Mesenchymal stem cell (in vitro differentiated cells and primary cell): ENCODE measurements around the gene GAS7.
A peak's percentile ranks its signal among the peaks of the same experiment; 100 is the strongest.

Source experiments
- DNase-seq: peaks from one replicate; pipeline ENCODE4 v3.0.0-alpha.2; 2013
- H2AFZ ChIP-seq: one replicate; pipeline ENCODE4 v1.6.1; 2013; ENCODE audit warnings: low read depth, mild to moderate bottlenecking, control low read depth, inconsistent platforms, low read length, moderate library complexity
- H2AK5ac ChIP-seq: 2 replicates; pipeline ENCODE4 v1.6.1; 2013; ENCODE audit warnings: low read length, moderate library complexity, mild to moderate bottlenecking, inconsistent platforms; ENCODE audit not compliant: severe bottlenecking
- H2BK120ac ChIP-seq: one replicate; pipeline ENCODE4 v1.6.1; 2013; ENCODE audit warnings: low read depth, mild to moderate bottlenecking, inconsistent platforms, low read length, moderate library complexity
- H2BK12ac ChIP-seq, 2 experiments: one replicate each; pipeline ENCODE4 v1.6.1; 2013; ENCODE audit warnings: inconsistent platforms in 2 of 2, low read length in 2 of 2, mild to moderate bottlenecking in 2 of 2, moderate library complexity in 2 of 2, control low read depth in 1 of 2
- H2BK15ac ChIP-seq: one replicate; pipeline ENCODE4 v1.6.1; 2013; ENCODE audit warnings: mild to moderate bottlenecking, low read depth, inconsistent platforms; ENCODE audit not compliant: poor library complexity, severe bottlenecking
- H2BK5ac ChIP-seq: 2 replicates; pipeline ENCODE4 v1.6.1; 2013; ENCODE audit warnings: low read depth, mild to moderate bottlenecking, low read length, control low read depth, inconsistent platforms; ENCODE audit not compliant: poor library complexity, severe bottlenecking
- H3K14ac ChIP-seq, 2 experiments: one replicate each; pipeline ENCODE4 v1.6.1; 2013; ENCODE audit warnings: inconsistent platforms in 2 of 2, low read length in 2 of 2, control low read depth in 1 of 2, mild to moderate bottlenecking in 1 of 2, moderate library complexity in 1 of 2
- H3K18ac ChIP-seq, 2 experiments: one replicate each; pipeline ENCODE4 v1.6.1; 2013; ENCODE audit warnings: inconsistent platforms in 2 of 2, low read length in 2 of 2, control low read depth in 1 of 2, low read depth in 1 of 2, mild to moderate bottlenecking in 1 of 2
- H3K23ac ChIP-seq, 2 experiments: one replicate each; pipeline ENCODE4 v1.6.1; 2013; ENCODE audit warnings: inconsistent platforms in 2 of 2, low read length in 2 of 2, mild to moderate bottlenecking in 2 of 2, moderate library complexity in 2 of 2, control low read depth in 1 of 2
- H3K27ac ChIP-seq: 2 replicates; pipeline ENCODE4 v1.5.1; 2013; ENCODE audit warnings: mild to moderate bottlenecking, moderate library complexity, low read length, control low read depth, inconsistent platforms; ENCODE audit not compliant: poor library complexity, severe bottlenecking
- H3K27me3 ChIP-seq, 2 experiments: 2 replicates each; pipeline versions ENCODE4 v1.6.1 to v1.7.0; 2013; ENCODE audit warnings: low read length in 2 of 2, mild to moderate bottlenecking in 2 of 2, moderate library complexity in 2 of 2, control low read depth in 1 of 2, inconsistent platforms in 1 of 2; ENCODE audit not compliant: control insufficient read depth in 1 of 2, insufficient read depth in 1 of 2
- H3K36me3 ChIP-seq, 2 experiments: 2 replicates each; pipeline versions ENCODE4 v1.6.1 to v1.7.0; 2013; ENCODE audit warnings: low read length in 2 of 2, control low read depth in 1 of 2, inconsistent platforms in 1 of 2, low read depth in 1 of 2, mild to moderate bottlenecking in 1 of 2; ENCODE audit not compliant: insufficient read depth in 2 of 2, control insufficient read depth in 1 of 2
- H3K4ac ChIP-seq, 2 experiments: one replicate each; pipeline ENCODE4 v1.6.1; 2013; ENCODE audit warnings: inconsistent platforms in 2 of 2, low read length in 2 of 2, mild to moderate bottlenecking in 2 of 2, moderate library complexity in 2 of 2, control low read depth in 1 of 2, low read depth in 1 of 2
- H3K4me1 ChIP-seq: 2 replicates; pipeline ENCODE4 v1.6.1; 2013; ENCODE audit warnings: low read depth, low read length, control low read depth; ENCODE audit not compliant: control insufficient read depth, insufficient read depth
- H3K4me2 ChIP-seq: 2 replicates; pipeline ENCODE4 v1.6.1; 2013; ENCODE audit warnings: low read length, mild to moderate bottlenecking, inconsistent platforms; ENCODE audit not compliant: poor library complexity, severe bottlenecking
- H3K4me3 ChIP-seq, 2 experiments: 2 replicates each; pipeline versions ENCODE4 v1.5.1 to v1.7.0; 2013; ENCODE audit warnings: low read length in 2 of 2, mild to moderate bottlenecking in 2 of 2, control low read depth in 1 of 2, low read depth in 1 of 2; ENCODE audit not compliant: insufficient read depth in 1 of 2
- H3K79me1 ChIP-seq: replicated peaks from 2 replicates; pipeline ENCODE4 v1.6.1; 2013; ENCODE audit warnings: mild to moderate bottlenecking, control low read depth, low read length, inconsistent platforms; ENCODE audit not compliant: poor library complexity, severe bottlenecking
- H3K9ac ChIP-seq: 2 replicates; pipeline ENCODE4 v1.7.0; 2013; ENCODE audit warnings: mild to moderate bottlenecking, low read length, moderate library complexity
- H3K9me3 ChIP-seq: 2 replicates; pipeline ENCODE4 v1.7.0; 2013; ENCODE audit warnings: mild to moderate bottlenecking, low read length; ENCODE audit not compliant: control insufficient read depth
- H4K8ac ChIP-seq: one replicate; pipeline ENCODE4 v1.6.1; 2013; ENCODE audit warnings: inconsistent platforms, mild to moderate bottlenecking, low read length, moderate library complexity
- H4K91ac ChIP-seq: one replicate; pipeline ENCODE4 v1.6.1; 2013; ENCODE audit warnings: mild to moderate bottlenecking, low read length, inconsistent platforms
- WGBS: methylation state at CpG from one replicate; pipeline ENCODE4 v1.1.7; 2013; ENCODE audit warnings: mixed read lengths; 5-methylcytosine and 5-hydroxymethylcytosine counted together

Gene GAS7

DNA sequence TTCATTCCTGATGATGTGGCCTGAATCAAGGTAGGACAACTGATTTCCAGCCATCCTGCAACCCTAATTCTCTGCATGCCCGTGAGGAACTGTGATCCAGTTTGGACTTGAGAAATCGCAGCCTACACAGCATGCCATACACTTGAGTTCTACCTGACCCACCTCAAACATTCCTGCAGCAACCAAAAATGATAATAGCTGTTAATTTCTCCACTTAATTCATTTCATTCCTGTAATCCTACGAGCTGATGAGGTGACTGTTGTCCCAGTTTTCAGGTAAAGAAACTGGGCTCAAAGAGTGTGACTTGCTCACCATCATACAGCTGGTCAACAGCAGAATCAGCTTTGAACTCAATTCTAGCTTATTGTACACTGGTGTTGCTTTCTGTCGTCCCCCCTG lies 2.2 kb upstream of the GAS7 start:
- no peak overlapping the region for H3K14ac ChIP-seq
- no peak overlapping the region for H4K8ac ChIP-seq

DNA sequence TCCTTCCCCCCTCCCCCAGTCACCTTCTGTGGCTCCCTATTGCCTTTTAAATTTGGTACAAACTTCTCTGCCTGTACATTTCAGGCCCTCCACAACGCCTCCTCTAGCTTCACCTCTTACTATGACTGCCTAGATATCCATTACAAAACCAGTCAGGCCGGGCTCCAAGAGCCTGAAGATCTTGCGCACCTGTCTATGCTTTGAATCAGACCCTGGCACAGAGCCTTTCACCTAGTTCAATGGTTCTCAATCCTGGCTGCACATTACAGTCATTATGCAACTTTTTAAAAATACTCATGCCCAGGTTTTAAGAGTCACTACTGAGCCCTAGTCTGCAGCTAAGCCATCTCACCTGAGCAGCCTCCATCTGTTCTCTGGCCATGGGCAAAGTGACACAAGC lies 1.6 kb upstream of the GAS7 start:
- peaks cover 0 to 21% of the 10 kb centered on the region in 2 experiments for H3K27me3 ChIP-seq
- H3K4me2 ChIP-seq: no peak overlapping the region
- H3K4me3 ChIP-seq: no peak overlapping the region
- H3K14ac ChIP-seq: no peak overlapping the region
- H3K4ac ChIP-seq: no peak overlapping the region
- H3K18ac ChIP-seq: no peak overlapping the region
- no peak overlapping the region for H2BK12ac ChIP-seq
- H2BK5ac ChIP-seq: no peak overlapping the region
- H3K27ac ChIP-seq: no peak overlapping the region
- no peak overlapping the region for H4K91ac ChIP-seq
- H2AFZ ChIP-seq: no peak overlapping the region
- DNase-seq: no peak
- H3K23ac ChIP-seq: no peak overlapping the region
- H3K9ac ChIP-seq: no peak overlapping the region
- peaks cover 13% of the 10 kb centered on the region for H3K4me1 ChIP-seq
- H2BK120ac ChIP-seq: no peak overlapping the region
- H2BK15ac ChIP-seq: no peak overlapping the region
- peaks cover 3% of the 10 kb centered on the region for H3K79me1 ChIP-seq
- no peaks in the 10 kb centered on the region for H3K9me3 ChIP-seq
- peaks cover 0 to 3% of the 10 kb centered on the region in 2 experiments for H3K36me3 ChIP-seq
- WGBS: 98% methylated on average over 3 of the region's 3 CpGs
- H4K8ac ChIP-seq: no peak overlapping the region
- H2AK5ac ChIP-seq: no peak overlapping the region

More for the DNA sequence above, 2.2 kb upstream of the GAS7 start:
- Histone ChIP-seq H2AFZ (no peak overlapping the region), H3K79me1 (peaks cover 2% of the 10 kb centered on the region), H4K91ac (no peak overlapping the region), H3K9me3 (peaks cover 3% of the 10 kb centered on the region), H2BK5ac (no peak overlapping the region), H3K27me3 (peaks cover 0 to 21% of the 10 kb centered on the region in 2 experiments), H3K18ac (no peak overlapping the region), H3K23ac (no peak overlapping the region), H2BK12ac (no peak overlapping the region), H3K4ac (no peak overlapping the region), H3K9ac (no peak overlapping the region), H2AK5ac (no peak overlapping the region), H3K4me1 (peaks cover 13% of the 10 kb centered on the region), H3K36me3 (peaks cover 0 to 3% of the 10 kb centered on the region in 2 experiments), H3K27ac (no peak overlapping the region), H3K4me2 (no peak overlapping the region), H3K4me3 (no peak overlapping the region), H2BK120ac (no peak overlapping the region), H2BK15ac (no peak overlapping the region)
- WGBS: 77% methylated on average over 4 of the region's 4 CpGs
- no peak for DNase-seq

DNA sequence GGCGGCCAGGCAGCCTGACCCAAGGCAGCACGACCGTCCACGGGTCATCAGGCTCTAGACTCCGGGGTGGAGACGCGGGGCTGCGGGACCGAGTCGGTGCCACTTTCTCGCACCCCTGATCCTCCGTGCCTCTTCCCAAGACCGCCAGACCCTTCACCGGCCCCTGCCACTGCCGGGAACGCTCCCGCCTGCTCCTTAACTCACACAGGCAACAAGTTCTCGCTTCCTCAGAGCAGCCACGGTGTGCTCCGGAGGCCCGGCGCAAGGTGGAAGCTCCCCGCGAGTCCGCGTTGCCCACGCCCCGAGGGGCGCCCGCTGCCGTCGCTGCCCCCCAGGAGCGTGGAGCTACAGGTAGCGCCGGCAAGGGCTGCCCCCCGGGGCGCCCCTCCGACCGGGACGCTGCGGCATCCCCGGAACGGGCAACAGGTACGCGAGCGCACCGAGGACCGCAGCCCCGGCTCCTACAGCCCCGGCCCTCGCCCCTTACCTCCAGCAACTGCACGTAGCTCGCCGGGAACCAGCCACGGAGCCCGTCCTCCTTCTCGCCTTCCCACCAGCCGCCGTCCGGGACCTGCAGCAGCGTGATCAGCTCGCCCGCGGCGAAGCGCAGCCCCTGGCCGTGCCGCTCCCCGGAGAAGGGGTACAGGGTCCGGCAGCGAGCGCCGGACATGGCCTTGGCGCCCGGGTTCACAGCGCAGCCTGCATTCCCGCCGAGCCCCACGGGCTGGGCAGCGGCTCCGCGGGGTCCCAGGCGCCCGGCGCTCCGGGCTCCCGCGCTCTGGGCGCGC lies 491 bp downstream of the GAS7 start:
- Histone ChIP-seq H4K91ac (peak overlapping the region; percentile 64), H3K4me1 (peaks cover 13% of the 10 kb centered on the region), H3K9me3 (peaks cover 13% of the 10 kb centered on the region), H3K18ac (peak overlapping the region; percentile 58 to 62), H3K79me1 (peaks cover 8% of the 10 kb centered on the region), H3K4me2 (peak overlapping the region; percentile 99), H3K27ac (no peak overlapping the region), H2AFZ (no peak overlapping the region), H2BK5ac (no peak overlapping the region), H2AK5ac (no peak overlapping the region), H2BK120ac (peak overlapping the region; percentile 59), H2BK15ac (peak overlapping the region; percentile 94), H4K8ac (peak overlapping the region; percentile 50), H3K27me3 (peaks cover 0 to 21% of the 10 kb centered on the region in 2 experiments), H2BK12ac (peak overlapping the region in 1 of 2 experiments; percentile 70), H3K4me3 (peak overlapping the region; percentile 65 to 83), H3K4ac (peak overlapping the region; percentile 13 to 81), H3K36me3 (peaks cover 0 to 3% of the 10 kb centered on the region in 2 experiments), H3K23ac (peak overlapping the region; percentile 73 to 90), H3K9ac (peak overlapping the region; percentile 89), H3K14ac (peak overlapping the region; percentile 65 to 68)
- peak; percentile 33 for DNase-seq
- WGBS: under 1% methylated on average over 70 of the region's 90 CpGs

DNA sequence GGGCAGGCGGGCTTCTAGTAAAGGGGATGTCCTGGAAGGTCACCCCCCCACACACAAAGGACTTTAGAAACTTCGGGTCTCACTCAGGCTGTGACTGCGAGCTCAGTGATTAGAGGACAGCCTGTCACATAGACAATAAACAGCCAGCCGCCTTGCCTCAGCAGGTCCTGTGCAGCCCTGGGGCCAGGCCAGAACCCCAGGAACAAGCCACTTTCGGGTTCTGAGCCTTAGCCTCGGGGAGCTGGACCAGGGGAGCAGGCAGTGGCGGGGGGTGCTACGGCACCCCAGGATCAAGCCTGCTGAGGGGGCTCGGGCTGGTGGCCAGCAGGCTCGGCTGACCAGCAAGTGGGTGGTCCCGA lies 1.1 kb downstream of the GAS7 start:
- H2AFZ ChIP-seq: no peak overlapping the region
- H3K4me3 ChIP-seq: peak overlapping the region; percentile 65 to 83
- WGBS: 11% methylated on average over 11 of the region's 11 CpGs
- H2BK12ac ChIP-seq: peak overlapping the region in 1 of 2 experiments; percentile 46
- peak overlapping the region in 1 of 2 experiments; percentile 81 for H3K4ac ChIP-seq
- H2BK5ac ChIP-seq: no peak overlapping the region
- peaks cover 8% of the 10 kb centered on the region for H3K79me1 ChIP-seq
- H3K23ac ChIP-seq: no peak overlapping the region
- no peak overlapping the region for H3K27ac ChIP-seq
- peaks cover 0 to 3% of the 10 kb centered on the region in 2 experiments for H3K36me3 ChIP-seq
- H3K9me3 ChIP-seq: peaks cover 13% of the 10 kb centered on the region
- H3K18ac ChIP-seq: peak overlapping the region; percentile 58 to 62
- no peak overlapping the region for H2AK5ac ChIP-seq
- no peak overlapping the region for H2BK120ac ChIP-seq
- H3K9ac ChIP-seq: peak overlapping the region; percentile 89
- H4K91ac ChIP-seq: peak overlapping the region; percentile 64
- H3K27me3 ChIP-seq: peaks cover 0 to 21% of the 10 kb centered on the region in 2 experiments
- H4K8ac ChIP-seq: peak overlapping the region; percentile 50
- peak overlapping the region in 1 of 2 experiments; percentile 65 for H3K14ac ChIP-seq
- peak overlapping the region; percentile 99 for H3K4me2 ChIP-seq
- peak; percentile 44 for DNase-seq
- H3K4me1 ChIP-seq: peaks cover 13% of the 10 kb centered on the region
- peak overlapping the region; percentile 94 for H2BK15ac ChIP-seq
